Upper lobe of left lung (tissue), 4 donors: Measurements from ENCODE around the gene PACS2.

ENCODE experiments used
- CTCF ChIP-seq, 6 experiments: fragments of 450-650 bp in 4 of 6; fragments of 200-600 bp in 2 of 6; sonication (generic) in 2 of 6; IDR thresholded peaks; one replicate each; pipeline ENCODE4 v1.5.1; 2016 to 2019; ENCODE audit warnings: antibody characterized with exemption in 6 of 6
- POLR2A ChIP-seq, 4 donors: fragments of 450-650 bp; IDR thresholded peaks; one replicate each; pipeline ENCODE4 v1.5.1; 2016 to 2017; ENCODE audit warnings: antibody characterized with exemption in 4 of 4, mild to moderate bottlenecking in 2 of 4

DNA sequence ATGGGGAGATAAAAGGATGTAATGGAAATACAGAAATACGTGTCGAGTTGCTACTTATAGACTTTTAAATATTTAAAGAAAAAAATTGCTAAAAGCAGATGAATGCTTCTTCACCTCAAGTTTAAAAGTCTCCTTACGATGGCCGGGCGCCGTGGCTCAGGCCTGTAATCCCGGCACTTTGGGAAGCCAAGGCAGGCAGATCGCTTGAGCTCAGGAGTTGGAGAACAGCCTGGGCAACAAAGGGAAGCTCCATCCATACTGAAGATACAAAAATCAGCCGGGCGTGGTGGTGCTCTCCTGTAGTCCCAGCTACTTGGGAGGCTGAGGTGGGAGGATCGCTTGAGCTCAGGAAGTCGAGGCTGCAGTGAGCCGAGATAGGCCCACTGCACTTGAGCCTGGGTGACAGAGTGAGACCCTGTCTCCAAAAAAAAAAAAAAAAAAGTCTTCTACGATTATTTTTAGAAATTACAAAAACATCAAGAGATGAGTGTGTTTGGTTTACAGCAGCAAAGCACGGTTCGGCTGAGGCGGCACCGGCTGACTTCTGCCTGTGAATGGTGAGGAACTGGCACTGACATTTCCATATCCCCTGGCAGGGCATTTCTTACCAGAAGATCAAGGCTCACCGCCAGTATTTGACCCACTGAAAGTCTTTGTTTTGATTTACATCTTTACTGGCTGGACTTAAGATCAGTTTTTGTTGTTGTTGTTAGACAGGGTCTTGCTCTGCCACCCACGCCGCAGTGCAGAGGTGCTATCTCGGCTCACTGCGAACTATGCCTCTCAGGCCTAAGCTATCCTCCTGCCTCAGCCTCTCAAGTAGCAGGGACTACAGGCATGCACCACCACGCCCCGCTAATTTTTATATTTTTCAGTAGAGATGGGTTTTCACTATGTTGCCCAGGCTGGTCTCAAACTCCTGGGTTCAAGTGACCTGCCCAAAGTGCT lies 101.2 kb downstream of the PACS2 start:
- no peak for TF ChIP-seq POLR2A (IDR thresholded peaks at IDR 0.05)
- TF ChIP-seq CTCF (IDR thresholded peaks at IDR 0.05) = no peak
